Endodermal cell (in vitro differentiated cells): ENCODE results near the gene LPP. TPM values are rescaled to one million over a fixed set of nuclear protein-coding genes. Genes with fewer than 3 reads are reported as not detected.

ENCODE experiments used
- DNase-seq: peaks from one replicate; pipeline ENCODE4 v3.0.0-alpha.2; 2017
- H3K27ac ChIP-seq: 2 replicates; pipeline ENCODE4 v1.5.1; 2013; ENCODE audit warnings: mild to moderate bottlenecking, low read depth, low read length, moderate library complexity
- H3K27me3 ChIP-seq: 2 replicates; pipeline ENCODE4 v1.6.1; 2013; ENCODE audit warnings: mild to moderate bottlenecking, low read length, moderate library complexity; ENCODE audit not compliant: insufficient read depth, control insufficient read depth, poor library complexity, severe bottlenecking
- H3K36me3 ChIP-seq: 2 replicates; pipeline ENCODE4 v1.7.0; 2013; ENCODE audit warnings: mild to moderate bottlenecking, low read length, moderate library complexity; ENCODE audit not compliant: control insufficient read depth, insufficient read depth
- H3K4me1 ChIP-seq: one replicate; pipeline ENCODE4 v1.7.0; 2013; ENCODE audit warnings: low read length; ENCODE audit not compliant: control insufficient read depth, insufficient read depth
- H3K4me3 ChIP-seq: 2 replicates; pipeline ENCODE4 v1.5.1; 2013; ENCODE audit warnings: mild to moderate bottlenecking, low read length, moderate library complexity
- H3K9ac ChIP-seq: 2 replicates; pipeline ENCODE4 v1.6.1; 2013; ENCODE audit warnings: mild to moderate bottlenecking, low read length, moderate library complexity; ENCODE audit not compliant: poor library complexity, severe bottlenecking; ENCODE audit errors: extremely low read depth
- H3K9me3 ChIP-seq: 2 replicates; pipeline ENCODE4 v1.6.1; 2013; ENCODE audit warnings: mild to moderate bottlenecking, low read length, moderate library complexity; ENCODE audit not compliant: control insufficient read depth
- H3K27ac Mint-ChIP-seq: 2 replicates; pipeline ENCODE4 v1.8.0; 2020; ENCODE audit warnings: mixed read lengths
- H3K27me3 Mint-ChIP-seq: 2 replicates; pipeline ENCODE4 v1.8.0; 2021; ENCODE audit warnings: mild to moderate bottlenecking, mixed read lengths; ENCODE audit not compliant: insufficient read depth
- H3K36me3 Mint-ChIP-seq: 2 replicates; pipeline ENCODE4 v1.8.0; 2020; ENCODE audit warnings: low read depth, mixed read lengths
- H3K4me1 Mint-ChIP-seq: 2 replicates; pipeline ENCODE4 v1.8.0; 2020; ENCODE audit warnings: mixed read lengths
- H3K4me3 Mint-ChIP-seq: 2 replicates; pipeline ENCODE4 v1.8.0; 2020; ENCODE audit warnings: mild to moderate bottlenecking, moderate library complexity, mixed read lengths
- H3K9me3 Mint-ChIP-seq: 2 replicates; pipeline ENCODE4 v1.8.0; 2020; ENCODE audit warnings: mild to moderate bottlenecking, mixed read lengths
- CTCF ChIP-seq: fragments of 200-600 bp; sonication (generic); conservative IDR thresholded peaks from 2 replicates; pipeline ENCODE4 v1.5.0; 2021; ENCODE audit warnings: antibody characterized with exemption, mild to moderate bottlenecking
- WGBS, 2 experiments: methylation state at CpG; one replicate each; pipeline versions ENCODE4 v1.1.5 to v1.1.7; 2013; ENCODE audit warnings: missing lambda C conversion rate in 2 of 2, mixed read lengths in 1 of 2; ENCODE audit not compliant: insufficient coverage in 1 of 2, insufficient read length in 1 of 2; 5-methylcytosine and 5-hydroxymethylcytosine counted together
- total RNA-seq, 2 donors: library from RNA; stranded (reverse); fragmentation: NEBNext Ultra II Directional in 1 of 2; extraction: Animal tissue kit (Norgen Biotek cat#: 25700) in 1 of 2; gene quantifications; 2 replicates in 1 of 2; 3 replicates in 1 of 2; pipeline ENCODE4 v1.2.1, GENCODE V29; 2021

The LPP gene
- total RNA-seq, 2 donors from 2014 or later: 78.0 to 105 TPM

- Mint-ChIP-seq H3K36me3 (no peaks in the 10 kb centered on the region), H3K27me3 (no peaks in the 10 kb centered on the region), H3K4me3 (no peak overlapping the region), H3K27ac (no peak overlapping the region), H3K9me3 (no peaks in the 10 kb centered on the region), H3K4me1 (peaks cover 11% of the 10 kb centered on the region)
- Histone ChIP-seq H3K4me3 (no peak overlapping the region), H3K27me3 (no peaks in the 10 kb centered on the region), H3K9me3 (no peaks in the 10 kb centered on the region), H3K4me1 (no peaks in the 10 kb centered on the region), H3K9ac (no peak overlapping the region), H3K27ac (no peak overlapping the region), H3K36me3 (no peaks in the 10 kb centered on the region)
- 83 to 85% methylated on average over 2 to 7 of the region's 7 CpGs for WGBS, 2 experiments
- DNase-seq: peak; percentile 49
- no peak for TF ChIP-seq CTCF
Observed at GRCh38 chr3:188817103-188817934, 663.4 kb downstream of the LPP start.

DNA sequence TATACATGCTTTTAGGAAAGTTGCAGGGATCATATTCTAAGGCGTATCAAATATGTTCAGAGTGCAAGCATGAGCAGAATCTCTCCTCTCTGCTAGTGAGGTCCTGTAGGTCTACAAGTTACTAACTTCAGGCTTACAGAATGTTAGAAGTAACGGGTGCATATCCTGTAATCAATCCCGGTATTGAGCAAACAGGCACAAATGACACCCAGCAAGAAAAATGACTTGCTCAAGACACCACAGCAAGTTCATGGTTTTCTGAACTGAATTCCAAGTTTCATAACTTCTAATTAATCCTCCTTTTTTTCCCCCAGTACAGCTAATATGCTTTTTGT is 663.9 kb downstream of the LPP start:
- Histone ChIP-seq H3K27me3 (no peaks in the 10 kb centered on the region), H3K36me3 (no peaks in the 10 kb centered on the region), H3K27ac (no peak overlapping the region), H3K4me1 (no peaks in the 10 kb centered on the region), H3K9ac (no peak overlapping the region), H3K4me3 (no peak overlapping the region), H3K9me3 (no peaks in the 10 kb centered on the region)
- Mint-ChIP-seq H3K27me3 (no peaks in the 10 kb centered on the region), H3K36me3 (no peaks in the 10 kb centered on the region), H3K4me1 (peaks cover 11% of the 10 kb centered on the region), H3K9me3 (no peaks in the 10 kb centered on the region), H3K27ac (no peak overlapping the region), H3K4me3 (no peak overlapping the region)
- TF ChIP-seq CTCF: no peak
- no peak for DNase-seq
- WGBS, 2 experiments: 94 to 100% methylated on average over 3 of the region's 3 CpGs

DNA sequence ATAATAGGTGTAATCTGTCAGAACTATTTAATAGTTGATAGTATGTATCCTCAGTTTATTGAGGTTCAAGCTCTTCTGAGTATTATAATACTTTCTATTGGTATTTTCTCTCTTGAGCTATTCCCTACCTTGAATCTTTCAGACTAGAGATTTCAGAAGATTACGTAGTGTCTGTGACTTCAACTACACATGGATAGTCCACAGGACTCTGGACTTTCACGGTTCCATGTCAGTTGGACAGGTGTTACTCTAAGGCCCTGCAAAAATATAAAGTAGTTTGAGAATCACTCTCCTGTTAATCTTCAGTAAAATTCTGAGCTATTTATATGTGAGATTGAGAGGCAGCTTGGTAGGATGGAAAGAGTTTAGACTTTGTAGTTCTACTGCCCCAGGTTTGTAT is 664.3 kb downstream of the LPP start:
- Histone ChIP-seq H3K27ac (no peak overlapping the region), H3K4me1 (no peaks in the 10 kb centered on the region), H3K9ac (no peak overlapping the region), H3K27me3 (no peaks in the 10 kb centered on the region), H3K36me3 (no peaks in the 10 kb centered on the region), H3K4me3 (no peak overlapping the region), H3K9me3 (no peaks in the 10 kb centered on the region)
- Mint-ChIP-seq H3K4me3 (no peak overlapping the region), H3K4me1 (peaks cover 11% of the 10 kb centered on the region), H3K27ac (no peak overlapping the region), H3K36me3 (no peaks in the 10 kb centered on the region), H3K9me3 (no peaks in the 10 kb centered on the region), H3K27me3 (no peaks in the 10 kb centered on the region)
- no peak for TF ChIP-seq CTCF
- 98 to 100% methylated on average over 2 of the region's 2 CpGs for WGBS, 2 experiments
- DNase-seq: no peak
